HepG2 (cell line): Measurements from ENCODE around the gene FAM219A. TPM values are rescaled to one million over a fixed set of nuclear protein-coding genes. Genes with fewer than 3 reads are reported as not detected.

Source experiments
- DRAP1 ChIP-seq: IDR thresholded peaks from 2 replicates; pipeline ENCODE4 v1.6.1; 2016; ENCODE audit warnings: missing genetic modification reagents, missing compliant biosample characterization
- ESRRA ChIP-seq: sonication (generic); formaldehyde crosslinking; IDR thresholded peaks from 2 replicates; pipeline ENCODE4 v1.5.1; 2020; ENCODE audit warnings: mild to moderate bottlenecking, low read depth, missing genetic modification reagents
- HDAC1 ChIP-seq: sonication (generic); formaldehyde crosslinking; IDR thresholded peaks from 2 replicates; pipeline ENCODE4 v1.5.1; 2020; ENCODE audit warnings: mild to moderate bottlenecking, missing genetic modification reagents
- HES4 ChIP-seq: sonication (generic); formaldehyde crosslinking; IDR thresholded peaks from 2 replicates; pipeline ENCODE4 v1.9.0; 2021; ENCODE audit warnings: mild to moderate bottlenecking, missing genetic modification reagents, borderline replicate concordance
- HIVEP1 ChIP-seq: sonication (generic); formaldehyde crosslinking; IDR thresholded peaks from 2 replicates; pipeline ENCODE4 v1.4.0; 2020; ENCODE audit warnings: mild to moderate bottlenecking, missing genetic modification reagents
- HOXA3 ChIP-seq: sonication (generic); formaldehyde crosslinking; IDR thresholded peaks from 2 replicates; pipeline ENCODE4 v1.5.0; 2020; ENCODE audit warnings: missing genetic modification reagents
- KLF6 ChIP-seq: IDR thresholded peaks from 2 replicates; pipeline ENCODE4 v1.8.0; 2016; ENCODE audit warnings: missing biosample characterization, missing genetic modification reagents
- MXD4 ChIP-seq: IDR thresholded peaks from 2 replicates; pipeline ENCODE4 v1.6.1; 2016; ENCODE audit warnings: mild to moderate bottlenecking, missing biosample characterization, missing genetic modification reagents
- MYC ChIP-seq: sonication (generic); formaldehyde crosslinking; IDR thresholded peaks from 2 replicates; pipeline ENCODE4 v1.9.0; 2021; ENCODE audit warnings: missing genetic modification reagents, borderline replicate concordance
- NFE2 ChIP-seq: sonication (generic); formaldehyde crosslinking; IDR thresholded peaks from 2 replicates; pipeline ENCODE4 v1.4.0; 2020; ENCODE audit warnings: missing genetic modification reagents
- NKX3-1 ChIP-seq: sonication (generic); formaldehyde crosslinking; IDR thresholded peaks from 2 replicates; pipeline ENCODE4 v1.5.0; 2020; ENCODE audit warnings: missing genetic modification reagents
- POLR2AphosphoS5 ChIP-seq: IDR thresholded peaks from 2 replicates; pipeline ENCODE4 v1.6.1; 2012; ENCODE audit warnings: low read depth, low read length
- SP1 ChIP-seq, 2 experiments: fragments of 450-650 bp in 1 of 2; sonication (generic) in 1 of 2; formaldehyde crosslinking in 1 of 2; IDR thresholded peaks; 2 replicates each; pipeline versions ENCODE4 v1.4.0 to v1.6.1; 2016 to 2020; ENCODE audit warnings: missing genetic modification reagents in 1 of 2
- ZFP91 ChIP-seq: sonication (generic); formaldehyde crosslinking; IDR thresholded peaks from 2 replicates; pipeline ENCODE4 v1.9.0; 2022; ENCODE audit warnings: missing genetic modification reagents, mild to moderate bottlenecking, borderline replicate concordance
- ZNF318 ChIP-seq: sonication (generic); formaldehyde crosslinking; IDR thresholded peaks from 2 replicates; pipeline ENCODE4 v1.4.0; 2020; ENCODE audit warnings: mild to moderate bottlenecking, missing genetic modification reagents
- ZNF367 ChIP-seq: sonication (generic); formaldehyde crosslinking; IDR thresholded peaks from 2 replicates; pipeline ENCODE4 v1.4.0; 2020; ENCODE audit warnings: missing genetic modification reagents, borderline replicate concordance
- ZNF430 ChIP-seq: sonication (generic); formaldehyde crosslinking; IDR thresholded peaks from 2 replicates; pipeline ENCODE4 v1.9.0; 2021; ENCODE audit warnings: mild to moderate bottlenecking, missing genetic modification reagents
- ZNF530 ChIP-seq: sonication (generic); formaldehyde crosslinking; IDR thresholded peaks from 2 replicates; pipeline ENCODE4 v1.5.0; 2020; ENCODE audit warnings: low read depth, mild to moderate bottlenecking, missing genetic modification reagents
- ZNF737 ChIP-seq: sonication (generic); formaldehyde crosslinking; IDR thresholded peaks from 2 replicates; pipeline ENCODE4 v1.5.0; 2020; ENCODE audit warnings: missing genetic modification reagents, mild to moderate bottlenecking, borderline replicate concordance
- ZNF773 ChIP-seq: sonication (generic); formaldehyde crosslinking; IDR thresholded peaks from 2 replicates; pipeline ENCODE4 v1.4.0; 2020; ENCODE audit warnings: missing genetic modification reagents, borderline replicate concordance
- polyA plus RNA-seq, 8 experiments: library from polyadenylated mRNA; depleted of rRNA in 3 of 8; stranded (reverse) in 7 of 8; unstranded in 1 of 8; fragments of >200 nt; fragmentation: Illumina TruSeq in 4 of 8; extraction: Trizol in 4 of 8; gene quantifications; 2 replicates each; pipeline versions ENCODE4 v1.2.1 to v1.2.3, GENCODE V29; 2011 to 2016; ENCODE audit warnings: low read depth in 4 of 8, missing spikeins in 1 of 8, mixed read lengths in 1 of 8; ENCODE audit not compliant: insufficient read depth in 1 of 8
- total RNA-seq, 5 experiments: library from RNA; depleted of rRNA; stranded (reverse); fragments of >200 nt; fragmentation: Illumina TruSeq; extraction: Trizol; gene quantifications; 2 replicates each; pipeline ENCODE4 v1.2.3, GENCODE V29; 2016; ENCODE audit warnings: low read depth in 1 of 5

Gene FAM219A
- total and polyA plus RNA-seq, 2 of the 13 experiments (the other 11 are each of a cell fraction or from before 2014, with no cell fraction given) = 3.9 to 6.4 TPM

GRCh38 chr9:34376596-34377403 is 81.6 kb downstream of the FAM219A start, which contains the start of gene MYORG (continued):
- TF ChIP-seq ZFP91 (CRISPR knock-in tag) = peak; percentile 65
- peak; percentile 62 for TF ChIP-seq MXD4 (CRISPR knock-in tag)
- peak; percentile 54; the same call in 1 of the 2 replicates for TF ChIP-seq KLF6 (CRISPR knock-in tag)
- no peak for TF ChIP-seq HES4 (CRISPR knock-in tag)
- TF ChIP-seq ZNF367 = no peak
- 0 out of 2 replicates have a peak, but pooled peaks have one; percentile 27 for TF ChIP-seq ZNF318 (CRISPR knock-in tag)
- 0 out of 2 replicates have a peak, but pooled peaks have one; percentile 42 for TF ChIP-seq HIVEP1
- TF ChIP-seq ZNF530 (CRISPR knock-in tag) = no peak
- TF ChIP-seq ZNF773 (CRISPR knock-in tag) = no peak
- TF ChIP-seq NFE2 = no peak
- peak; percentile 84 for TF ChIP-seq POLR2AphosphoS5
- peak; percentile 80 for TF ChIP-seq HOXA3 (CRISPR knock-in tag)
- peak; percentile 74; the same call in 1 of the 2 replicates for TF ChIP-seq MYC (CRISPR knock-in tag)
- TF ChIP-seq SP1 (IDR thresholded peaks at IDR 0.05) = no peak
- TF ChIP-seq SP1 (CRISPR knock-in tag; IDR thresholded peaks at IDR 0.05) = peak; percentile 85
- TF ChIP-seq HDAC1 = peak; percentile 60; the same call in 1 of the 2 replicates
- no peak; the same call in 1 of the 2 replicates for TF ChIP-seq NKX3-1
- TF ChIP-seq ZNF430 (CRISPR knock-in tag) = peak; percentile 83
- TF ChIP-seq ESRRA (CRISPR knock-in tag) = 0 out of 2 replicates have a peak, but pooled peaks have one; percentile 39
- TF ChIP-seq DRAP1 (CRISPR knock-in tag) = peak; percentile 92
- no peak for TF ChIP-seq ZNF737 (CRISPR knock-in tag)
